Measurements from ENCODE around the gene VCAN.

Gene VCAN

DNA sequence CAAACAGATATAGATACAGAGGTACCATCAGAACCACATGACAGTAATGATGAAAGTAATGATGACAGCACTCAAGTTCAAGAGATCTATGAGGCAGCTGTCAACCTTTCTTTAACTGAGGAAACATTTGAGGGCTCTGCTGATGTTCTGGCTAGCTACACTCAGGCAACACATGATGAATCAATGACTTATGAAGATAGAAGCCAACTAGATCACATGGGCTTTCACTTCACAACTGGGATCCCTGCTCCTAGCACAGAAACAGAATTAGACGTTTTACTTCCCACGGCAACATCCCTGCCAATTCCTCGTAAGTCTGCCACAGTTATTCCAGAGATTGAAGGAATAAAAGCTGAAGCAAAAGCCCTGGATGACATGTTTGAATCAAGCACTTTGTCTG lies 69.2 kb downstream of the VCAN start:
- no peak for DNase-seq

GRCh38 chr5:83542839-83543238 lies 71.3 kb downstream of the VCAN start:
- no peak for DNase-seq

DNA sequence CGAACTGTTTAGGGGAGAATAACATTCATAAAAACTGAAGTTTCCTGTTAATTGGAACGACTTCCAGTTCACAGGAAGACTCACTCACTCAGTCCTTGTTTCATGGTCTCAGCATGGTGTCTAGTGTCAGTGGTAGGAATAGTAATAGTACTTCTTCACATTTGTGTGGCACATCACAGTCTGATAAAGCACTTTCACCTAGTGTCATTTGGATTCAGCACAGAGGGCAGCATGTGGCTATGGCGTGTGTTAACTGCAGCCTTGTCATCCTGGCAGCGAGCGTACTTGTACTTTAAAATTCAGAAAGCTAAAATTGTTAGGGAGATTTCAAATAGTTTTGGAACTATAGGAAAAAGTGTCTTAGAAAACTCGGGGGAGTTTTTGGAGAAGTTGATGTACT lies 72.4 kb downstream of the VCAN start:
- no peak for DNase-seq

DNA sequence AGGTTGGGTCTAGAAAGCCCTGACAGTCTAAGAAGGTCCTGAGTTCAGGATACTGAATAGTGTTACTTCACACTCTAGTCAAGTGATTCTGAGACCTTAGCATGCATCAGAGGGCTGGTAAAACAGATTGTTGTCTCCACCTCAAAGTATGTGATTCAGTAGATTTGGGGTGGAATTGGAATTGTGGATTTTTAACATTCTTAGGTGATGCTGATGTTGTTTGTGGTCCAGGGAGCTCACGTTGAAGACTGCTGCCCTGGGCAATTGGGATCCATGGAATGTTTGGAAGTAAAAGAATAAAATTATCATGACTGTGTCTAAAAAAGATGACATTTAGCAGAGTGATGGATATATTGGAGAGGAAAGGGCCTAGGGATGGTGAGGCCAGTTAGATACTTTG lies 75.6 kb downstream of the VCAN start:
- DNase-seq, result no peak

DNA sequence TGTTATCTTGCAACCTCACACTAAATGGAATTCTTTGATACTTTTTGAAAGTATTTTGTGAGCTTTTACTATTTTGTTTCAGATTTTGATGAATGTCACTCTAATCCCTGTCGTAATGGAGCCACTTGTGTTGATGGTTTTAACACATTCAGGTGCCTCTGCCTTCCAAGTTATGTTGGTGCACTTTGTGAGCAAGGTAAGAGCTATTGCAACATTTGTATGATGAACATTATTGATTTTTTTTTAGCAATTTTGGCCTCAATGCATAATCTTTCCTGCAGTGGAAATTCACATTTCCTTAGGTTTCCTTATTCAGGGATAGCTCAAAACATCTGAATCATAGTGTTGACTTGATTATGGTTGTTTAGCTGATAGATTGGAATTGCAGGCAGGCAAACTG lies 76.3 kb downstream of the VCAN start:
- no peak for DNase-seq

GRCh38 chr5:83548581-83548980 lies 77.0 kb downstream of the VCAN start:
- DNase-seq, result no peak

GRCh38 chr5:83549076-83549475 lies 77.5 kb downstream of the VCAN start:
- no peak for DNase-seq

GRCh38 chr5:83549674-83550073 lies 78.1 kb downstream of the VCAN start:
- DNase-seq, result no peak

- DNase-seq, result no peak
Observed at GRCh38 chr5:83551821-83552220, 80.3 kb downstream of the VCAN start.

- DNase-seq, result no peak
Observed at GRCh38 chr5:83552275-83552674, 80.7 kb downstream of the VCAN start.

GRCh38 chr5:83553000-83553486 lies 81.5 kb downstream of the VCAN start:
- DNase-seq, result no peak

DNA sequence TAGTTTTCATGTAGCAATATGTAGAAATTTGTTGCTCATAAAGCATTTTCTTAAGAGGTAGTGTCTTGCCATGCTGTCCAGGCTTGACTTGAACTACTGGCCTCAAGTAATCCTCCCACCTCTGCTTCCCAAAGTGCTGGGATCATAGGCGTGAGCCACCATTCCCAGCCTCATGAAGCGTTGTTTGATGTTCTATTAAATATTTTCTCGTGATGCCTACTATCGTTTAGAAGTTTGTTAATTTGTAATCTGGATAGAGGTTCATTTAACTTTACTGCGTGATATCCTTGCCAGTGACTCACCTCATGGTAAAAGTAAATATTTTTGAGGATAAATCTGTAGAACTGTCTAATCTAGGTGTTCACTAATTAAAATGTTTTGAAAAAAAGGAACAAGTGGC lies 82.6 kb downstream of the VCAN start:
- no peak for DNase-seq

GRCh38 chr5:83554686-83555085 lies 83.1 kb downstream of the VCAN start:
- DNase-seq, result no peak

GRCh38 chr5:83555263-83555662 lies 83.7 kb downstream of the VCAN start:
- DNase-seq, result no peak

DNA sequence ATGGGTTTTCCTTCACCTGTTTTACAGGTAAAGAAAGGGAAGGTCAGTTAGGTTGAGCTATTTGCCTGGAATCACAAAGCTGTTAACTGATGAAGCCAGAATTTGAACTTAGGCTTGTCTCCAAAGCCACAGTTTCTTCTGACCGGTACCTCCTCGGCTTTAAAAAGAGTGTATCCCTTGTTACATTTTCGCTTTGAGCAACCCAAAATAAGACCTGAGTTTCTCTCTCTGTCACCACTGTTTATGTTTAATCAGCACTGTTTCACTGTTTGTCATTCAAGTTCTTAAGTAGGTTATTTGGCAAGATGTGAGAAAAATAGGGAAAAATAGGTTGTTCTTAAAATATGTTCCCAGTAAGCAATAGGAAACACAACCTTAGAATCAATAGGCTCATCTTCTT lies 84.6 kb downstream of the VCAN start:
- DNase-seq, result no peak

- DNase-seq, result no peak
Observed at GRCh38 chr5:83559118-83559785, 87.7 kb downstream of the VCAN start.

GRCh38 chr5:83562071-83562606 lies 90.6 kb downstream of the VCAN start:
- no peak for DNase-seq

DNA sequence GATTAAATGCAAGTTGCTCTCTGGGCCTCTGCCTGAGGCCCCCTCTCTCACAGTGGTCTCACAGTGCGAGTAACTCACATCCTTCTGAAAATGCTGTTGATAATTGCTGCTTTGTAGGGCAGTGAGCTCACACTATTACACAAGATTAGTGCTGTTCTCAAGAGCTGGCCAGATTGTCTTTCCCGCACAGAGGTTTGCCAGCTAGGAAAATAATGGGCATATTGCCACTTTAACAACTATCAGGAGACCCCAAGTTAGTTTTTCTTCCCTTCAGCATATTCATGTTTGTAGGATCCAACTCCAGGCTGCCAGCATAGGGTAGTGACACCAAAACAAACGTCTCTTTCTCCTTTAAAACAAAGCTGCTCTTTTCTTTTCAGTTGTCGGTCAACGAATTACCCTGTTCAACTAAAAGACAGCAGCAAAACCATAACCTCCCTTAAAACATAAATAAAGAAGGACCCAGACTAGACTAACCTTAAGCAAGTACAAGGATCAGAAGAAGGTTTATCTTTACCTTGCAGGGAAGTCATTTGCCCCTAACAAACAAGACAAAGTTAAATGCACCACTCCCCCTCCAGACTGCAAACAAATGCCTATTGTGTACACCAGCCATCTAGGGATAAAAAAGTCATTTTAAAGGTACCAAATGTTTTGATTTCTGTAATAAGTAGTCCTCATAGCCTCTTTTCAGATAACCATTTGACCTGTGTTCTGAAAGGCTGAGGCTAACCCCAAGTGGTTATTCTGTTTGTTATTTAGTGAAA lies 91.4 kb downstream of the VCAN start:
- DNase-seq, result no peak

DNA sequence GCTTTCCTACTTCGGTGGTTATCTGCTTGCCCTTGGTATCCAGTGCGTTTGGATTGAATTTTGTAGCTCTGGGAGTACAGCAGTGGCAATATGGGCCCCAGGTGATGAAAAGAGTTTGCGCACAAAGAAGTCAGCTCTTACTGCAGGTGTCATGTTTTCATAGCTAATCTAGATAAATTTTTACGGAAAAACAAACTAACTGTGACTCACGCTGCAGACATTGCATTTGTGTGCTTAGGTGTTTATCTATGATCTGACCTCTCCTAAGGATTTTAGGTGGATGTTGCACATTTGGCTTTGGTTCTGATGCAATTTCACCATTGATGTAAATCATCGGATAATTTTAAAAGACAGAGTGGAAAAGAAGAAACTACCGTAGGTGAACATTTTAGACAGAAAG lies 92.1 kb downstream of the VCAN start:
- no peak for DNase-seq

DNA sequence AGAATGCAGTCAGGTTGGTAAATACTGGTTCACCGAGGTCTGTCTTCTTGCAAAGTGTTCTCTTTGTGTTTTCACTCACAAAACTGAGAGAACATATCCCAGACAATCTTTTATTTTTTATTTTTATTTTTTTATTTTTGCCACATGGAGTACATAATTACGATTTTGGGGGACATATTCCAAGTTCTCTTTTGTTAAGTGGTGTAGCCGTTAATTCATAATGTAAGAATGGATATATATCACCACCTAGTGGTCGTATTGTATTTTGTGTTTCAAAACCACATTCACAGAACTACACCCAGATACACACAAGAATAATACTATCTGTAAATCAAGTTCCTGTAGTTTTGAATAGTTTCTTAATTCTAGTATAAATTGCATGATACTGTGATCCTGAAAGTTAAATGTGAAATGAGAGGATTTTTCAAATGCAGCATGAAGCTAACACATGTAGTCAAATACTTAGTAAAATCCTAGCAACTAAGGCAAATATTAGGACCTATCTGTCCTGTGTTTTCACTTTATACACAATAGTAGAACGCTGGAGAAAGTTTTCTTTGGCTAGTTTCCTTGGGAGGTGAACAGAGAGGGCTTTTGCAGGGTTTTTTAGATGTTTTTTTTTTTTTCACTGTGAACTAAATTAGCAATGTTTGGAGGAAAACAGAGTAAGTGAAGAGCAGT lies 92.7 kb downstream of the VCAN start:
- DNase-seq, result peak; percentile 77

GRCh38 chr5:83567741-83568140 lies 96.2 kb downstream of the VCAN start:
- no peak for DNase-seq

DNA sequence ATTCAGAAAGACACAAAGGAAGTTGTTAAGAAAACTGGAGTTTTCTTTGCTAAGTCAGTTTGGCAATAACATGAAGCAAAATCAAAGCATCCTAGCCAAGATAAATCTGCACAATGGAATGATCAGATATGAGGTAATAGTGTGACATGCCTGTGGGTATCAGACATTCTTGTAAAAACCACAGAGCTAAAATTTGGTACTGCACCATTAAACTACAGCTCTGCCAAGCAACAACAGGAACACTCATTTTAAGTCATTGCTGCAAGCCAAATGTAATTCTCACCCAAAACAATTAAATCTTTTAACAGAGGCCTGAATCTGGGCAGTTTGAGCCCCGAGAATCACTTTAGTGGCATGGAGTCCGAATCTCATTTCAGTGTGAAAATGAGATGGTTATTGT lies 96.6 kb downstream of the VCAN start:
- peak; percentile 30 for DNase-seq

DNA sequence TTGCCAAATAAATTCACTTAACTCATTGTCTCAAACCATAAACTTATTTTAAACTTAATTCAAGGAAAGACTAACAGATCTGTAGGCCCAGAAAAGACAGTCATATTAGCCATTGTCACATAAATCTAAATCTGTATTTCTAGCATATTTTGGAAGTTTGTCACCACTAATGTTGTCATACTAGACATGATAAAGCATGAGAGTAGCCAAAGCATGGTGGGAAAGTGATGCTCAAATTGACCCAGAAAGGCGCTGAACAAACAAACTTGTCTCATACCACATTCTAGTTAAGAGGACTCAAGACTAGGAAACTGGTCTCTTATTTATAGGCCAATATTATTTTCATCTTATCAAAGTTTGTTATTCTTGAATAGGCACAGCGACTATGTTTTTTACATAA lies 99.4 kb downstream of the VCAN start:
- no peak for DNase-seq

- DNase-seq, result no peak
Observed at GRCh38 chr5:83572271-83572670, 100.7 kb downstream of the VCAN start.
